ENCODE measurements around the gene PHKA2. TPM values are rescaled to one million over a fixed set of nuclear protein-coding genes. Genes with fewer than 3 reads are reported as not detected.

The PHKA2 gene
- total RNA-seq, 1 donor from 2014 or later = 15.3 TPM

GRCh38 chrX:18973527-18974192, 10.3 kb downstream of the PHKA2 start:
- DNase-seq (ENCODE audit: low read depth) = peak; percentile 21

- DNase-seq (ENCODE audit: low read depth) = no peak
Observed at GRCh38 chrX:18971506-18971905, 12.4 kb downstream of the PHKA2 start.

GRCh38 chrX:18970465-18970864, 13.4 kb downstream of the PHKA2 start:
- no peak for DNase-seq (ENCODE audit: low read depth)

- no peak for DNase-seq (ENCODE audit: low read depth)
Observed at GRCh38 chrX:18966624-18967023, 17.3 kb downstream of the PHKA2 start.

- DNase-seq (ENCODE audit: low read depth) = no peak
Observed at GRCh38 chrX:18964901-18965300, 19.0 kb downstream of the PHKA2 start.

- DNase-seq (ENCODE audit: low read depth) = no peak
Observed at GRCh38 chrX:18964026-18964425, 19.9 kb downstream of the PHKA2 start.

GRCh38 chrX:18962329-18962728, 21.6 kb downstream of the PHKA2 start:
- no peak for DNase-seq (ENCODE audit: low read depth)

GRCh38 chrX:18961686-18962085, 22.2 kb downstream of the PHKA2 start:
- DNase-seq (ENCODE audit: low read depth) = no peak

- no peak for DNase-seq (ENCODE audit: low read depth)
Observed at GRCh38 chrX:18956303-18957032, 27.4 kb downstream of the PHKA2 start.

GRCh38 chrX:18955676-18956075, 28.2 kb downstream of the PHKA2 start:
- no peak for DNase-seq (ENCODE audit: low read depth)

- no peak for DNase-seq (ENCODE audit: low read depth)
Observed at GRCh38 chrX:18951032-18951431, 32.9 kb downstream of the PHKA2 start.

GRCh38 chrX:18949944-18950301, 34.0 kb downstream of the PHKA2 start:
- no peak for DNase-seq (ENCODE audit: low read depth)

- DNase-seq (ENCODE audit: low read depth) = no peak
Observed at GRCh38 chrX:18949291-18949943, 34.5 kb downstream of the PHKA2 start.

- no peak for DNase-seq (ENCODE audit: low read depth)
Observed at GRCh38 chrX:18946611-18947010, 37.3 kb downstream of the PHKA2 start.

- DNase-seq (ENCODE audit: low read depth) = no peak
Observed at GRCh38 chrX:18946157-18946556, 37.8 kb downstream of the PHKA2 start.

GRCh38 chrX:18945483-18945882, 38.4 kb downstream of the PHKA2 start:
- no peak for DNase-seq (ENCODE audit: low read depth)

GRCh38 chrX:18944482-18944881, 39.4 kb downstream of the PHKA2 start:
- no peak for DNase-seq (ENCODE audit: low read depth)

- no peak for DNase-seq (ENCODE audit: low read depth)
Observed at GRCh38 chrX:18941896-18942295, 42.0 kb downstream of the PHKA2 start.

GRCh38 chrX:18938710-18939109, 45.2 kb downstream of the PHKA2 start:
- peak; percentile 49 for DNase-seq (ENCODE audit: low read depth)

- DNase-seq (ENCODE audit: low read depth) = no peak
Observed at GRCh38 chrX:18937173-18937572, 46.7 kb downstream of the PHKA2 start.

- DNase-seq (ENCODE audit: low read depth) = no peak
Observed at GRCh38 chrX:18935893-18936292, 48.0 kb downstream of the PHKA2 start.

GRCh38 chrX:18934708-18935107, 49.2 kb downstream of the PHKA2 start:
- DNase-seq (ENCODE audit: low read depth) = no peak

- no peak for DNase-seq (ENCODE audit: low read depth)
Observed at GRCh38 chrX:18933617-18934016, 50.3 kb downstream of the PHKA2 start.

All from renal cortical epithelial cell (primary cell).